HCT116 (cell line): ENCODE results near the gene TTC23.

Experiments used
- EZH2 ChIP-seq: fragments of 200-600 bp; sonication (generic); IDR thresholded peaks from 2 replicates; pipeline ENCODE4 v1.6.1; 2017; ENCODE audit warnings: antibody characterized with exemption, mixed run types
- POLR2A ChIP-seq: IDR thresholded peaks from 2 replicates; pipeline ENCODE4 v1.7.0; 2011; ENCODE audit warnings: borderline replicate concordance; ENCODE audit not compliant: insufficient read depth, insufficient read length; ENCODE audit errors: extremely low read depth
- ZFX ChIP-seq: fragments of 450-650 bp; IDR thresholded peaks from 2 replicates; pipeline ENCODE4 v1.6.1; 2017

- TF ChIP-seq POLR2A (no peak), ZFX (no peak), EZH2 (no peak)
Observed at GRCh38 chr15:99224372-99225214, 24.8 kb downstream of the TTC23 start.
